ENCODE data around the gene RAD1. TPM values are rescaled to one million over a fixed set of nuclear protein-coding genes. Genes with fewer than 3 reads are reported as not detected.

Gene RAD1
- total RNA-seq, 2 experiments from 2014 or later: 27.5 to 29.2 TPM

Other genes starting within 250 kb of the RAD1 start
- gene TTC23L, start 76.3 kb downstream of the RAD1 start, total RNA-seq: not detected
- 10 to 100 TPM; 33.0 to 36.0 TPM for gene BRIX1, start 207 bp upstream of the RAD1 start, total RNA-seq
- gene DNAJC21, start 14.1 kb upstream of the RAD1 start, total RNA-seq: 10 to 100 TPM; 53.8 to 56.8 TPM
- gene AGXT2, start 132.4 kb upstream of the RAD1 start, total RNA-seq: not detected

All from activated CD4-positive, alpha-beta memory T cell treated with anti-CD3 and anti-CD28 coated beads, Interleukin-2, amount 10 ng/mL, durations not matched to agents 7 days and 5 days (primary cell).